Measurements from ENCODE around the gene OR51F2.
"Not testable (repeated sequence)": the region's sequence is repeated elsewhere in the genome, so short reads cannot be mapped to it uniquely, and the experiment has no call there.

OR51F2 gene

GRCh38 chr11:4801316-4801715 lies 19.8 kb upstream of the OR51F2 start:
- not testable (repeated sequence) for H3K4me3 ChIP-seq (ENCODE audit: insufficient read depth in 1 of 2, low read depth in 1 of 2, low read length in 2 of 2); H3K18ac ChIP-seq (ENCODE audit: low read depth in 1 of 2, low read length in 2 of 2); H2AK5ac ChIP-seq (ENCODE audit: low read length, severe bottlenecking); H3K4me1 ChIP-seq (ENCODE audit: control insufficient read depth, insufficient read depth, low read depth, low read length); H3K14ac ChIP-seq (ENCODE audit: low read length in 2 of 2); H2BK120ac ChIP-seq (ENCODE audit: low read depth, low read length); H3K9me3 ChIP-seq (ENCODE audit: control insufficient read depth, low read length); H2BK5ac ChIP-seq (ENCODE audit: low read depth, low read length, poor library complexity, severe bottlenecking); H3K4ac ChIP-seq (ENCODE audit: low read depth in 1 of 2, low read length in 2 of 2); H3K27ac ChIP-seq (ENCODE audit: low read length, poor library complexity, severe bottlenecking); H3K36me3 ChIP-seq (ENCODE audit: control insufficient read depth in 1 of 2, insufficient read depth in 2 of 2, low read depth in 1 of 2, low read length in 2 of 2); H3K27me3 ChIP-seq (ENCODE audit: control insufficient read depth in 1 of 2, insufficient read depth in 1 of 2, low read length in 2 of 2); H2AFZ ChIP-seq (ENCODE audit: low read depth, low read length); DNase-seq; H4K8ac ChIP-seq (ENCODE audit: low read length); H2BK12ac ChIP-seq (ENCODE audit: low read length in 2 of 2); H3K4me2 ChIP-seq (ENCODE audit: low read length, poor library complexity, severe bottlenecking); H3K9ac ChIP-seq (ENCODE audit: low read length); H3K79me1 ChIP-seq (replicated peaks; ENCODE audit: low read length, poor library complexity, severe bottlenecking); H4K91ac ChIP-seq (ENCODE audit: low read length); H3K23ac ChIP-seq (ENCODE audit: low read length in 2 of 2); H2BK15ac ChIP-seq (ENCODE audit: low read depth, poor library complexity, severe bottlenecking)
- WGBS, result 73% methylated on average over 4 of the region's 5 CpGs

GRCh38 chr11:4804280-4804679 lies 16.8 kb upstream of the OR51F2 start, which contains the start of gene OR52R1:
Gene OR52R1 (minus strand): TSS chr11:4804380. CDS start chr11:4804380, 0 bp downstream.
- no peak within 1 kb of the TSS for H2BK15ac ChIP-seq (ENCODE audit: low read depth, poor library complexity, severe bottlenecking)
- H3K18ac ChIP-seq (ENCODE audit: low read depth in 1 of 2, low read length in 2 of 2), result no peak within 1 kb of the TSS
- H3K9ac ChIP-seq (ENCODE audit: low read length), result no peak within 1 kb of the TSS
- H3K4ac ChIP-seq (ENCODE audit: low read depth in 1 of 2, low read length in 2 of 2), result no peak within 1 kb of the TSS
- no peaks in the 10 kb centered on the region for H3K36me3 ChIP-seq (ENCODE audit: control insufficient read depth in 1 of 2, insufficient read depth in 2 of 2, low read depth in 1 of 2, low read length in 2 of 2)
- DNase-seq, result no peak
- no peak within 1 kb of the TSS for H2BK5ac ChIP-seq (ENCODE audit: low read depth, low read length, poor library complexity, severe bottlenecking)
- no peak within 1 kb of the TSS for H2BK120ac ChIP-seq (ENCODE audit: low read depth, low read length)
- H4K91ac ChIP-seq (ENCODE audit: low read length), result no peak within 1 kb of the TSS
- no peaks in the 10 kb centered on the region for H3K4me1 ChIP-seq (ENCODE audit: control insufficient read depth, insufficient read depth, low read depth, low read length)
- H3K27ac ChIP-seq (ENCODE audit: low read length, poor library complexity, severe bottlenecking), result no peak within 1 kb of the TSS
- H3K23ac ChIP-seq (ENCODE audit: low read length in 2 of 2), result no peak within 1 kb of the TSS
- H2AFZ ChIP-seq (ENCODE audit: low read depth, low read length), result no peak within 1 kb of the TSS
- WGBS, result 88% methylated on average over 2 of the region's 3 CpGs
- no peaks in the 10 kb centered on the region for H3K79me1 ChIP-seq (replicated peaks; ENCODE audit: low read length, poor library complexity, severe bottlenecking)
- H4K8ac ChIP-seq (ENCODE audit: low read length), result no peak within 1 kb of the TSS
- H3K4me2 ChIP-seq (ENCODE audit: low read length, poor library complexity, severe bottlenecking), result no peak within 1 kb of the TSS
- H3K27me3 ChIP-seq (ENCODE audit: control insufficient read depth in 1 of 2, insufficient read depth in 1 of 2, low read length in 2 of 2), result no peaks in the 10 kb centered on the region
- no peak within 1 kb of the TSS for H2BK12ac ChIP-seq (ENCODE audit: low read length in 2 of 2)
- H3K4me3 ChIP-seq (ENCODE audit: insufficient read depth in 1 of 2, low read depth in 1 of 2, low read length in 2 of 2), result no peak within 1 kb of the TSS
- no peak within 1 kb of the TSS for H2AK5ac ChIP-seq (ENCODE audit: low read length, severe bottlenecking)
- no peak within 1 kb of the TSS for H3K14ac ChIP-seq (ENCODE audit: low read length in 2 of 2)
- H3K9me3 ChIP-seq (ENCODE audit: control insufficient read depth, low read length), result no peaks in the 10 kb centered on the region

GRCh38 chr11:4808476-4808875 lies 12.6 kb upstream of the OR51F2 start:
- H3K4me2 ChIP-seq (ENCODE audit: low read length, poor library complexity, severe bottlenecking), result no peak overlapping the region
- no peak overlapping the region for H2AFZ ChIP-seq (ENCODE audit: low read depth, low read length)
- no peak for DNase-seq
- no peak overlapping the region for H4K8ac ChIP-seq (ENCODE audit: low read length)
- no peak overlapping the region for H3K27ac ChIP-seq (ENCODE audit: low read length, poor library complexity, severe bottlenecking)
- H3K36me3 ChIP-seq (ENCODE audit: control insufficient read depth in 1 of 2, insufficient read depth in 2 of 2, low read depth in 1 of 2, low read length in 2 of 2), result no peaks in the 10 kb centered on the region
- H3K4ac ChIP-seq (ENCODE audit: low read depth in 1 of 2, low read length in 2 of 2), result no peak overlapping the region
- no peak overlapping the region for H2BK15ac ChIP-seq (ENCODE audit: low read depth, poor library complexity, severe bottlenecking)
- H3K18ac ChIP-seq (ENCODE audit: low read depth in 1 of 2, low read length in 2 of 2), result no peak overlapping the region
- no peak overlapping the region for H2BK12ac ChIP-seq (ENCODE audit: low read length in 2 of 2)
- no peaks in the 10 kb centered on the region for H3K79me1 ChIP-seq (replicated peaks; ENCODE audit: low read length, poor library complexity, severe bottlenecking)
- WGBS, result 94% methylated on average over 1 of the region's 1 CpG
- no peaks in the 10 kb centered on the region for H3K9me3 ChIP-seq (ENCODE audit: control insufficient read depth, low read length)
- H4K91ac ChIP-seq (ENCODE audit: low read length), result no peak overlapping the region
- no peak overlapping the region for H2BK5ac ChIP-seq (ENCODE audit: low read depth, low read length, poor library complexity, severe bottlenecking)
- no peaks in the 10 kb centered on the region for H3K27me3 ChIP-seq (ENCODE audit: control insufficient read depth in 1 of 2, insufficient read depth in 1 of 2, low read length in 2 of 2)
- no peak overlapping the region for H3K23ac ChIP-seq (ENCODE audit: low read length in 2 of 2)
- no peak overlapping the region for H2AK5ac ChIP-seq (ENCODE audit: low read length, severe bottlenecking)
- no peaks in the 10 kb centered on the region for H3K4me1 ChIP-seq (ENCODE audit: control insufficient read depth, insufficient read depth, low read depth, low read length)
- H2BK120ac ChIP-seq (ENCODE audit: low read depth, low read length), result no peak overlapping the region
- H3K9ac ChIP-seq (ENCODE audit: low read length), result no peak overlapping the region
- no peak overlapping the region for H3K14ac ChIP-seq (ENCODE audit: low read length in 2 of 2)
- H3K4me3 ChIP-seq (ENCODE audit: insufficient read depth in 1 of 2, low read depth in 1 of 2, low read length in 2 of 2), result no peak overlapping the region

GRCh38 chr11:4809246-4809645 lies 11.9 kb upstream of the OR51F2 start:
- Histone ChIP-seq H2AK5ac (ENCODE audit: low read length, severe bottlenecking) (no peak overlapping the region), H2AFZ (ENCODE audit: low read depth, low read length) (no peak overlapping the region), H3K4me3 (ENCODE audit: insufficient read depth in 1 of 2, low read depth in 1 of 2, low read length in 2 of 2) (no peak overlapping the region), H3K4me2 (ENCODE audit: low read length, poor library complexity, severe bottlenecking) (no peak overlapping the region), H3K36me3 (ENCODE audit: control insufficient read depth in 1 of 2, insufficient read depth in 2 of 2, low read depth in 1 of 2, low read length in 2 of 2) (no peaks in the 10 kb centered on the region), H2BK120ac (ENCODE audit: low read depth, low read length) (no peak overlapping the region), H3K27me3 (ENCODE audit: control insufficient read depth in 1 of 2, insufficient read depth in 1 of 2, low read length in 2 of 2) (no peaks in the 10 kb centered on the region), H3K9me3 (ENCODE audit: control insufficient read depth, low read length) (no peaks in the 10 kb centered on the region), H3K27ac (ENCODE audit: low read length, poor library complexity, severe bottlenecking) (no peak overlapping the region), H3K4ac (ENCODE audit: low read depth in 1 of 2, low read length in 2 of 2) (no peak overlapping the region), H3K23ac (ENCODE audit: low read length in 2 of 2) (no peak overlapping the region), H3K18ac (ENCODE audit: low read depth in 1 of 2, low read length in 2 of 2) (no peak overlapping the region), H2BK12ac (ENCODE audit: low read length in 2 of 2) (no peak overlapping the region), H3K79me1 (replicated peaks; ENCODE audit: low read length, poor library complexity, severe bottlenecking) (no peaks in the 10 kb centered on the region), H3K9ac (ENCODE audit: low read length) (no peak overlapping the region), H3K4me1 (ENCODE audit: control insufficient read depth, insufficient read depth, low read depth, low read length) (no peaks in the 10 kb centered on the region), H2BK5ac (ENCODE audit: low read depth, low read length, poor library complexity, severe bottlenecking) (no peak overlapping the region), H3K14ac (ENCODE audit: low read length in 2 of 2) (no peak overlapping the region), H2BK15ac (ENCODE audit: low read depth, poor library complexity, severe bottlenecking) (no peak overlapping the region), H4K91ac (ENCODE audit: low read length) (no peak overlapping the region), H4K8ac (ENCODE audit: low read length) (no peak overlapping the region)
- WGBS, result no CpG with 5 or more reads among the region's 2 CpGs
- DNase-seq, result no peak
